Smooth muscle cell (in vitro differentiated cells): ENCODE results near the gene GTF2IRD1. TPM values are rescaled to one million over a fixed set of nuclear protein-coding genes. Genes with fewer than 3 reads are reported as not detected.
"Not testable (repeated sequence)": the region's sequence is repeated elsewhere in the genome, so short reads cannot be mapped to it uniquely, and the experiment has no call there.

Experiments
- DNase-seq: peaks from one replicate; lab custom pipeline; 2025; ENCODE audit not compliant: unreplicated experiment; lab: John Stamatoyannopoulos, UW
- H2AFZ ChIP-seq: fragments of 200-600 bp; sonication (generic); 2 replicates; pipeline ENCODE4 v1.6.0; 2016; ENCODE audit warnings: antibody characterized with exemption, low read depth, mild to moderate bottlenecking
- H3F3A ChIP-seq: fragments of 200-600 bp; sonication (generic); 2 replicates; pipeline ENCODE4 v1.6.0; 2017; ENCODE audit warnings: antibody characterized with exemption, low read depth
- H3K27ac ChIP-seq: fragments of 200-600 bp; sonication (generic); 2 replicates; pipeline ENCODE4 v1.5.1; 2016; ENCODE audit warnings: low read depth, mild to moderate bottlenecking
- H3K27me3 ChIP-seq: fragments of 200-600 bp; sonication (generic); 2 replicates; pipeline ENCODE4 v1.6.1; 2016; ENCODE audit warnings: low read depth, mild to moderate bottlenecking
- H3K36me3 ChIP-seq: fragments of 200-600 bp; sonication (generic); 2 replicates; pipeline ENCODE4 v1.5.1; 2016; ENCODE audit warnings: low read depth
- H3K4me1 ChIP-seq: fragments of 200-600 bp; sonication (generic); 2 replicates; pipeline ENCODE4 v1.5.1; 2016; ENCODE audit warnings: low read depth
- H3K4me2 ChIP-seq: fragments of 200-600 bp; sonication (generic); 2 replicates; pipeline ENCODE4 v1.6.0; 2016; ENCODE audit warnings: mild to moderate bottlenecking
- H3K4me3 ChIP-seq: fragments of 200-600 bp; sonication (generic); 2 replicates; pipeline ENCODE4 v1.5.1; 2016; ENCODE audit warnings: mild to moderate bottlenecking
- H3K79me2 ChIP-seq: fragments of 200-600 bp; sonication (generic); 2 replicates; pipeline ENCODE4 v1.6.0; 2016; ENCODE audit warnings: low read depth, mild to moderate bottlenecking
- H3K9ac ChIP-seq: fragments of 200-600 bp; sonication (generic); 2 replicates; pipeline ENCODE4 v1.6.0; 2016; ENCODE audit warnings: low read depth
- H3K9me3 ChIP-seq: fragments of 200-600 bp; sonication (generic); replicated peaks from 2 replicates; pipeline ENCODE4 v1.5.1; 2016; ENCODE audit warnings: low read depth
- H4K20me1 ChIP-seq: fragments of 200-600 bp; sonication (generic); 2 replicates; pipeline ENCODE4 v1.6.0; 2016; ENCODE audit warnings: low read depth
- CTCF ChIP-seq: fragments of 200-600 bp; sonication (generic); IDR thresholded peaks from 2 replicates; pipeline ENCODE4 v1.5.1; 2017; ENCODE audit warnings: borderline replicate concordance, mild to moderate bottlenecking, antibody characterized with exemption; ENCODE audit not compliant: insufficient read depth, poor library complexity, severe bottlenecking
- WGBS: methylation state at CpG from one replicate; pipeline ENCODE4 v1.1.7; 2016; ENCODE audit warnings: low lambda C conversion rate; 5-methylcytosine and 5-hydroxymethylcytosine counted together
- polyA plus RNA-seq: library from polyadenylated mRNA; unstranded; fragments of >200 nt; fragmentation: Nextera tagmentation; extraction: Ambion mirVana; gene quantifications from 2 replicates; pipeline ENCODE4 v1.2.1, GENCODE V29; 2016
- total RNA-seq: library from RNA; depleted of rRNA; stranded (reverse); fragments of >200 nt; gene quantifications from 2 replicates; pipeline ENCODE4 v1.2.3, GENCODE V29; 2014

GTF2IRD1 gene
- total and polyA plus RNA-seq, 2 experiments from 2014 or later = 20.0 to 41.5 TPM

- Histone ChIP-seq H3K9me3 (no peaks in the 10 kb centered on the region), H2AFZ (no peak overlapping the region), H3K27me3 (no peaks in the 10 kb centered on the region), H3K4me2 (no peak overlapping the region), H3K4me1 (no peaks in the 10 kb centered on the region), H3F3A (no peaks in the 10 kb centered on the region), H3K9ac (no peak overlapping the region), H4K20me1 (no peaks in the 10 kb centered on the region), H3K36me3 (peaks cover 7% of the 10 kb centered on the region), H3K79me2 (no peaks in the 10 kb centered on the region), H3K27ac (no peak overlapping the region), H3K4me3 (no peak overlapping the region)
- TF ChIP-seq CTCF = peak; percentile 45
- no peak for DNase-seq
- WGBS = 82% methylated on average over 12 of the region's 12 CpGs
These were observed 91.2 kb downstream of the GTF2IRD1 start for GRCh38 chr7:74544706-74545469.

GRCh38 chr7:74545921-74546320 lies 92.2 kb downstream of the GTF2IRD1 start:
- over 99% methylated on average over 8 of the region's 8 CpGs for WGBS
- H3K27ac ChIP-seq = no peak overlapping the region
- no peak overlapping the region for H2AFZ ChIP-seq
- H3K4me1 ChIP-seq = no peaks in the 10 kb centered on the region
- no peak overlapping the region for H3K4me3 ChIP-seq
- H3K79me2 ChIP-seq = no peaks in the 10 kb centered on the region
- no peak for TF ChIP-seq CTCF
- no peaks in the 10 kb centered on the region for H4K20me1 ChIP-seq
- H3K9ac ChIP-seq = no peak overlapping the region
- H3K4me2 ChIP-seq = no peak overlapping the region
- H3K27me3 ChIP-seq = no peaks in the 10 kb centered on the region
- no peak for DNase-seq
- no peaks in the 10 kb centered on the region for H3K9me3 ChIP-seq
- H3F3A ChIP-seq = no peaks in the 10 kb centered on the region
- H3K36me3 ChIP-seq = peaks cover 7% of the 10 kb centered on the region

GRCh38 chr7:74553596-74554012 lies 99.9 kb downstream of the GTF2IRD1 start:
- WGBS = 95% methylated on average over 9 of the region's 10 CpGs
- DNase-seq, H3K4me2 ChIP-seq, H3K9me3 ChIP-seq, H2AFZ ChIP-seq, H3K4me3 ChIP-seq, H3K36me3 ChIP-seq, H3K4me1 ChIP-seq, H3K9ac ChIP-seq, H3F3A ChIP-seq, H3K27ac ChIP-seq, H3K79me2 ChIP-seq, H3K27me3 ChIP-seq, H4K20me1 ChIP-seq: not testable (repeated sequence)

- no peak overlapping the region for H3K4me3 ChIP-seq
- no peaks in the 10 kb centered on the region for H3K36me3 ChIP-seq
- no peaks in the 10 kb centered on the region for H3K27me3 ChIP-seq
- H4K20me1 ChIP-seq = no peaks in the 10 kb centered on the region
- H3K4me1 ChIP-seq = no peaks in the 10 kb centered on the region
- H3F3A ChIP-seq = no peaks in the 10 kb centered on the region
- no peak overlapping the region for H2AFZ ChIP-seq
- no peak for DNase-seq
- H3K9ac ChIP-seq = no peak overlapping the region
- no peaks in the 10 kb centered on the region for H3K9me3 ChIP-seq
- no peak overlapping the region for H3K4me2 ChIP-seq
- no peaks in the 10 kb centered on the region for H3K79me2 ChIP-seq
- H3K27ac ChIP-seq = no peak overlapping the region
- WGBS = 86% methylated on average over 7 of the region's 7 CpGs
- no peak for TF ChIP-seq CTCF
These were observed 100.5 kb downstream of the GTF2IRD1 start for GRCh38 chr7:74554178-74554577.
